Activated naive CD4-positive, alpha-beta T cell treated with anti-CD3 and anti-CD28 coated beads for 36 hours (primary cell): ENCODE data around the gene CIC. TPM values are rescaled to one million over a fixed set of nuclear protein-coding genes. Genes with fewer than 3 reads are reported as not detected.

Experiments
- CTCF ChIA-PET: fragments of 350-600 bp; sonication (Branson Sonifier 250); formaldehyde crosslinking; loops from one replicate; lab custom pipeline; 2021; ENCODE audit warnings: antibody characterized with exemption; lab: Charles Lee
- DNase-seq: peaks from one replicate; pipeline ENCODE4 v3.0.0-alpha.2; 2020
- H3K27ac Mint-ChIP-seq: one replicate; pipeline ENCODE4 v1.8.0; 2021; ENCODE audit warnings: mild to moderate bottlenecking, mixed read lengths
- H3K27me3 Mint-ChIP-seq: one replicate; pipeline ENCODE4 v1.8.0; 2021; ENCODE audit warnings: low read depth, mixed read lengths
- H3K36me3 Mint-ChIP-seq: one replicate; pipeline ENCODE4 v1.8.0; 2021; ENCODE audit warnings: low read depth, mixed read lengths
- H3K4me1 Mint-ChIP-seq: one replicate; pipeline ENCODE4 v1.8.0; 2021; ENCODE audit warnings: low read depth, mixed read lengths
- H3K4me3 Mint-ChIP-seq: one replicate; pipeline ENCODE4 v1.8.0; 2021; ENCODE audit warnings: mild to moderate bottlenecking, moderate library complexity, mixed read lengths
- H3K9me3 Mint-ChIP-seq: one replicate; pipeline ENCODE4 v1.8.0; 2021; ENCODE audit warnings: mixed read lengths
- intact Hi-C: fragments of 100-400 bp; cut with micrococcal nuclease; formaldehyde crosslinking; loops from one replicate; pipeline ENCODE4 v1.15.1; 2023
- total RNA-seq, 2 experiments: library from RNA; stranded (reverse); gene quantifications; one replicate each; pipeline ENCODE4 v1.2.3, GENCODE V29; 2021

Gene CIC
- total RNA-seq, 2 experiments from 2014 or later: 60.2 to 61.5 TPM

DNA sequence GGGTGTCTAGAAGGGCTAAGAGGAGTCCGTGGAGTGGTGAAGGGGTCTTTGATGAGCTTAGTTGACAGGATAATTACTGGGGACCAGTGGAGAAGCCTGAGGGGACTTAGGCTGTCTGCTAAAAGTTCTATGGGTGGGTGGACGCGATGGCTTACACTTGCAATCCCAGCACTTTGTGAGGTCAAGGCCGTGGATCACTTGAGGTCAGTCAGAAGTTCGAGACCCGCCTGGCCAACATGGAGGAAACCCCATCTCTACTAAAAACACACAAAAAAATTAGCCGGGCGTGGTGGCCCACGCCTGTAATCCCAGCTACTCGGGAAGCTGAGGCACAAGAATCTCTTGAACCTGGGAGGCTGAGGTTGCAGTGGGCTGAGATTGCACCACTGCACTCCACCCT lies 23.8 kb upstream of the CIC start:
- intact Hi-C loops: loop anchor here (10.0 kb wide), 1 partner anchor 360 kb away; the partner anchor contains the start of gene ARHGEF1
- H3K4me1 Mint-ChIP-seq: peaks cover 42% of the 10 kb centered on the region

DNA sequence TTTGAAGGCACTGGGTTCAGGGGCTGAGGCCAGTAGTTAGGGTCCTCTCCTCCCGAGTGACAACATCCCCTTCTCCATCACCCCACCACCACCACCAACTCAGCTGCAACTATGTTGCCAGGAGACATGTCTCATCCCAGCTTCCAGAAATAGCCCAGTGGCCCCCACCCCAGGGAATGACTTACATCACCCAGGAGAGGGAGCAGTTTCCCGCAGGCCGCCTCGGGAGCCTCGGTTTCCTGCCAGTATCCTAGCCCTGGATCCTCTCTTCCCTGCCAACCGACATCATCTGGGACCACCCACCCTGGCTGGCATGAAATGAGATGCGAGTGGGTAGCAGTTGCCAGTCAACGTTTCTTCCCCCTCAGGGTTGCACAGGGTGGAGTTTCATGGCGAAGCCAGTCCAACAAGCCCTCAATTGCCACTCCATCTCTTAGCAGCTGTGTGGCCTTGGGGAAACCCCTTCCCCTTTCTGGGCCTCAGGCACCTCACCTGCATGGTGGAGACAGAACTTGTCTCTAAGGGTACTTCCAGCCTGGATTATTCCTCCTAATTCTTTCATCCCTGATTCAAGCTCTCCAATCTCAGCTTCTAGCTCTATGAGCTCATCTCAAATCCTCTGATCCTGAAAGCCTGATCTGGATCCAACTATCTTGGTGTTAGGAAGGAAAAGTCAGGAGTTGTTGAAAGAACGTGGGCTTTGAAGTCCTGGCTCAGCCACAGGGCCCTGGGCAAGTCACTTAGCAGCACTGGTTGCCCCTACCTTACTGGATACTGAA lies 22.7 kb upstream of the CIC start:
- DNase-seq: peak; percentile 56
- CTCF ChIA-PET: interaction anchor here (0.8 to 6.0 kb wide), 6 partner anchors 33 to 123 kb away, joined by 3 to 57 read pairs (median 3); no protein-coding TSS in a partner anchor
- peaks cover 39% of the 10 kb centered on the region for H3K4me1 Mint-ChIP-seq
- peak overlapping the region; percentile 70 for H3K27ac Mint-ChIP-seq
- H3K36me3 Mint-ChIP-seq: peaks cover 10% of the 10 kb centered on the region
- no peaks in the 10 kb centered on the region for H3K9me3 Mint-ChIP-seq
- H3K4me3 Mint-ChIP-seq: no peak overlapping the region
- intact Hi-C loops: loop anchor here (10.0 kb wide), 1 partner anchor 362 kb away; the partner anchor contains the start of gene ARHGEF1
- H3K27me3 Mint-ChIP-seq: no peaks in the 10 kb centered on the region

More for the DNA sequence above, 23.8 kb upstream of the CIC start:
- Mint-ChIP-seq H3K36me3 (peaks cover 11% of the 10 kb centered on the region), H3K4me3 (peak overlapping the region; percentile 86), H3K9me3 (no peaks in the 10 kb centered on the region), H3K27ac (peak overlapping the region; percentile 99), H3K27me3 (no peaks in the 10 kb centered on the region)
- CTCF ChIA-PET: interaction anchor here (1.3 to 6.0 kb wide), 3 partner anchors 30 to 54 kb away, joined by 4 to 57 read pairs (median 4); no protein-coding TSS in a partner anchor
- no peak for DNase-seq

DNA sequence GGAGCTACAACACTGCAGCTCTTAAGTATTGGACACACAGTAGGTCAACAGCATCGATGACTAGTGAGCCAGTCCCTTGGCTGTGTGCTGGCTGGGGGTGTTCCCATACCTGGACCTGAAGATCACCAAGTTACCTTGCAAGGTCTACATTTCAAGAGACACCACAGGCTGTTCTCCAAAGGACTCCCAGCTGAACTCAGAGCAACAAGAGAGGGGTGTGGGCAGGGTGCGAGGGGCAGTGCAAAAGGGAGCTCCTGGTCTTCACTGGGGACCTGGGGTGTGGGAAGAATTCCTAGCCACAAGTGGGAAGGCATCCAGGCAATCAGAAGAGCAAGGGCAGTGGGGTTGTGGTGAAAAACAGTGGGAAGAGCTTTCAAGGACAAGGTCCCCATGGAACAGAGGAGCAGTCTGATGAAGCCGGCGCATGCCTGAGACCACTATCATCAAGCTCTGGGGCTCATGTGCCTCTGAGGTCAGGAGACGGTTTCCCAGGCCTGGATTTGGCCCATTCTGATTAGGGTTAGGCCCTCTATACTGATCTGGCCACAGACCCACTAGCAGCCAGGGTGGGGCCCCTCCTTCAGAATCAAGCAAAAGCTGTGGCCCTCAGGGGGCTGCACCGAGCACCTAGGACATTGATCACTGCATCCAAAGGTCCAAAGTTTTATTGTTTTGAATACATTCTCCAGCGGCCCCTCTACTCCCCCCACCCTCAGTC lies 22.0 kb upstream of the CIC start:
- Mint-ChIP-seq H3K27ac (peak overlapping the region; percentile 70), H3K4me3 (no peak overlapping the region), H3K4me1 (peaks cover 42% of the 10 kb centered on the region), H3K27me3 (no peaks in the 10 kb centered on the region), H3K9me3 (no peaks in the 10 kb centered on the region), H3K36me3 (peaks cover 10% of the 10 kb centered on the region)
- CTCF ChIA-PET: interaction anchor here (0.6 to 6.0 kb wide), 6 partner anchors 32 to 124 kb away, joined by 3 to 57 read pairs (median 3); no protein-coding TSS in a partner anchor
- DNase-seq: no peak
- intact Hi-C loops: loop anchor here (10.0 kb wide), 1 partner anchor 362 kb away; the partner anchor contains the start of gene ARHGEF1

DNA sequence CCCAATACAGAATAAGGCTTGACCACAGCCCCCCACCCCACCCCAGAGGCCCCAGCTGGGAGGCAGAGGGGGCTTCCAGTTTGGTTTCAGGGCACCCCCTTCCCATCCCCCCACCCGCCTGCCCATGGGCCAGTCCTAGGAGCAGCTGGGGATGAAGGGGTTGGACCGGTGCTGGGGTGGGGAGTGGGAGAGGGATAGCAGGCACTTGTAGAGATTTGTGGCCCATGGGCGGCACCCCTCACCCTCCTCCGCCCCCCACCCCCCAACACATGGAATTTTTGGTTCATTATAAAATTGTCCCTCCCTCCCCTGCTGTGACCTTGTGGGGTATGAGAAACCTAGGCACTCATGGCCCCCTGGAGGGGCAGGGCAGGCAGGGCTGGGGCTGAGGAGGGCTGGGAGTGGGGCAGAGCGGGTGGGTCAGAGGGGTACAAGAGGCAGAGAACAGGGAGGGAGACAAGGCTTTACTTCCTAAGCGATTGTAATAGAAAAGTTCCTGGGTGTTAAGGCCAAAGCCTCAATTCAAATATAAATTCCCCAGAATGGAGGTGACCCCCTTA lies 21.3 kb upstream of the CIC start:
- H3K4me1 Mint-ChIP-seq: peaks cover 48% of the 10 kb centered on the region
- intact Hi-C loops: loop anchor here (10.0 kb wide), 1 partner anchor 363 kb away; the partner anchor contains the start of gene ARHGEF1
- no peak overlapping the region for H3K4me3 Mint-ChIP-seq
- H3K36me3 Mint-ChIP-seq: peaks cover 12% of the 10 kb centered on the region
- CTCF ChIA-PET: interaction anchor here (0.6 to 6.0 kb wide), 4 partner anchors 31 to 64 kb away, joined by 3 to 57 read pairs (median 5); no protein-coding TSS in a partner anchor
- peak overlapping the region; percentile 41 for H3K27ac Mint-ChIP-seq
- no peaks in the 10 kb centered on the region for H3K27me3 Mint-ChIP-seq
- no peaks in the 10 kb centered on the region for H3K9me3 Mint-ChIP-seq
- DNase-seq: no peak

DNA sequence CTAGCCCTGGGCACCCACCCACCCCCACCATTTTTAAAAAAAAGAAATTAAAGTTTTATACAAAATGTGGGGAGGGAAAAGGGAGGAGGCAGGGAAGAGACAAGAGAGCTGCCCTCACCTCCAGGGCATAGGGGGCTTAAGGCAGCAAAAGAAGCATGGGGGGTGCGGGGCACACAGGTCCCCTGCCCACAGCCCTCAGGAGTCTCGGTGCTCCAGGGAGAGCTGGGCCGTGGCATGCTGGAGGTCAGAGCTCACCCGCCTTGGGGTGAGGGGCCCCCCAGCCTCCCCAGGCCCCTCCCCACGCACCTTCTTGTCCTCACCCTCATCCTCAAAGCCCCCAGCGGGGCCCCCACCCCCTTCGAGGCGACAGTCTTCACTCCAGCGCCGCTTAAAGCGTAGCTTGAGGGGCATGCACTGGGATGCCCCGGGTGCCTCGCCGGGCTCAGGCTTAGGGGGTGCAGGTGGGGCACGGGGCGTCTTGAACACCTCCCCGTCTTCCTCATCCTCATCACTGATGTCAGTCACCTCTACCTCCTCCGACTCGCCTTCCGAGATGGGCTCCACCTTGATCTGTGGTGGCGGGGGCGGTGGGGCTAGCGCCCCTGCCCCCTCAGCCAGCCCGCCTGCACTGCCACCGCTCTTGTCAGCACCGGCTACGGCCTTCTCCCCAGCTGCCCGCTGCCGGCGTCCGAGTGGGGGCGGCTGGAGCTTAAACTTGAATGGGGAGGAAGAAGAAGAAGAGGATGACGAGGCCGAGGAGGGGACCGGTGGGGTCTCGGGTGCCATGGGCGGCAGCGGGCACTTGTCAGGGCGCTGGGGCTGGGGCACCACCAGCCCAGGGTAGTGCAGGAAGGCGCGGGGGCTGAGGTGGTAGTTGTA lies 20.5 kb upstream of the CIC start:
- no peaks in the 10 kb centered on the region for H3K27me3 Mint-ChIP-seq
- peaks cover 51% of the 10 kb centered on the region for H3K4me1 Mint-ChIP-seq
- peaks cover 16% of the 10 kb centered on the region for H3K36me3 Mint-ChIP-seq
- no peak overlapping the region for H3K27ac Mint-ChIP-seq
- intact Hi-C loops: loop anchor here (10.0 kb wide), 1 partner anchor 364 kb away; the partner anchor contains the start of gene ARHGEF1
- CTCF ChIA-PET: interaction anchor here (1.2 kb wide), 1 partner anchor 31 kb away, joined by 4 read pairs; no protein-coding TSS in a partner anchor
- no peaks in the 10 kb centered on the region for H3K9me3 Mint-ChIP-seq
- no peak overlapping the region for H3K4me3 Mint-ChIP-seq
- DNase-seq: no peak

DNA sequence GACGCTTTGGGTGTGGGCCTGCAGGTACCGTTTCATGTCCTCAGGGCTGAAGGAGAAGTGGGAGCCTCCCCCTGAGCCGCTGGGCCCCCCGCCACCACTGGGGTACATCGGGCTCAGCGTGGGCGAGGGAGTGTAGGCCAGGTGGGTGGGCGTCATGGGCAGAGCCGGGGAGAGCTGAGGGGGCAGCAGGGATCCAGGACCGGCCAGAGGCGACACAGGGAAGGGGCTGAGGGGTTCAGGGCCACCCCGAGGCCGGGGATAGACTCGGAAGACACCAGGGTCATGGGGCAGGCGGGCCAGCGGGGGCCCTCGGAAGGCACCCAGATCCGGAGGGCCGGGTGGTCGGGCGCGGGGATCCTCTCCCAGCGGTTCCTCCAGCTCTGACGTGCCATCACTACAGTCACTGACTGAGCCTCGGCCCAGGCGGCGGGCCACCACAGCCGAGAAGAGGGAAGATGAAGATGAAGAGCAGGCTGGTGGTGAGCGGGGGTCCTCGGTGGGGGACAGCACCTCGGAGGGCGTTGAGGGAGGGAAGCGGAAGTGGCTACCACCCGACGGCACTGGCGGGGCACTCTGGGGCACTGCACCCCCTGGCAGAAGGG lies 19.8 kb upstream of the CIC start:
- DNase-seq: no peak
- intact Hi-C loops: loop anchor here (10.0 kb wide), 1 partner anchor 364 kb away; the partner anchor contains the start of gene ARHGEF1
- Mint-ChIP-seq H3K9me3 (no peaks in the 10 kb centered on the region), H3K27me3 (no peaks in the 10 kb centered on the region), H3K4me3 (no peak overlapping the region), H3K4me1 (peaks cover 51% of the 10 kb centered on the region), H3K36me3 (peaks cover 16% of the 10 kb centered on the region), H3K27ac (no peak overlapping the region)
- CTCF ChIA-PET: interaction anchor here (1.2 to 2.8 kb wide), 2 partner anchors 30 kb away, joined by 4 to 15 read pairs; no protein-coding TSS in a partner anchor

DNA sequence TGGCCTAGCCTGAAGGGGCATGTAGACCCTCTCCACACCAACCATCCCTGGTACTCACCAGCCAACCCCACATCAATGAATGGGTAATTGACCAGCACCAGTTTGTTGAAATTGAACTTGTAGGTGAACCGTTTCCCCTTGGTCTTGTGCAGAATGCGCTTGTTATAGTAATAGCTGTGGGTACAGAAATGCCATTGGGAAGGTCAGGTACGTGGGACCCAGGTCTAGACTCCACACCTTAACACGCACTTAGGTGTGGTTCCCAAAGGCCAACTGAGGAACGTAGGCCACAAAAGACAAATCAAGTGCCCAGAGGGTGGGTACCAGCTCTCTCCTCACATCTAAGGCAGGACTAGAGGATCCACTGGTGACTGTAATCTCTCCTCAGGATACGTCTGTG lies 19.3 kb upstream of the CIC start:
- peak overlapping the region; percentile 50 for H3K27ac Mint-ChIP-seq
- H3K27me3 Mint-ChIP-seq: no peaks in the 10 kb centered on the region
- DNase-seq: no peak

DNA sequence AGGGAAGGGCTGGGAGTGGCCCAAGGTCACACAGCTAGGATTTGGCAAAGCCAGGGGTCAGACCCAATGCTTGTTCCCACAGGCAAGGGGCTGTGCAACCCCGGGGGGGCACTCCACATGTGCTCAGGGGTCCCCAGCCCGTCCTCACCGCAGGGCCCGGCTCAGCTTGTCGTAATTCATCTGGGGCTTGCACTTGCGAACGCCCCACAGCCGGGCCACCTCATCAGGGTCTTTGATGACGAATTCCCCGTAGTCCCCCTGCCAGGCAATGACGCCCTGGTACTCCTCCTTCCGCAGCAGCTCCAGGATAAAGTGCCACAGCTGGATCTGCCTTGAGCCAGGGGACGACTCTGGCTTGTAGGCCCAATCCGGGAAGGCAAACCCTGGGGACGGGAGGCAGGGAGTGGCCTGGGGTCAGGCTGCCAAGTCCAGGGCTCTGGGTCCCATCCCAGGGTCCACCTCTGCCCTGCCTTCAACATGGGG lies 18.8 kb upstream of the CIC start:
- Mint-ChIP-seq H3K36me3 (peaks cover 15% of the 10 kb centered on the region), H3K4me3 (no peak overlapping the region), H3K4me1 (peaks cover 46% of the 10 kb centered on the region), H3K27ac (peak overlapping the region; percentile 81), H3K27me3 (no peaks in the 10 kb centered on the region), H3K9me3 (no peaks in the 10 kb centered on the region)
- intact Hi-C loops: no loop called here
- no peak for DNase-seq
- CTCF ChIA-PET: interaction anchor here (0.9 to 2.8 kb wide), 3 partner anchors 8 to 43 kb away, joined by 3 to 15 read pairs (median 4); no protein-coding TSS in a partner anchor

More for the DNA sequence above, 19.3 kb upstream of the CIC start:
- intact Hi-C loops: loop anchor here (10.0 kb wide), 1 partner anchor 365 kb away; the partner anchor contains the start of gene ARHGEF1
- peaks cover 51% of the 10 kb centered on the region for H3K4me1 Mint-ChIP-seq
- peaks cover 15% of the 10 kb centered on the region for H3K36me3 Mint-ChIP-seq
- H3K9me3 Mint-ChIP-seq: no peaks in the 10 kb centered on the region
- H3K4me3 Mint-ChIP-seq: no peak overlapping the region
- CTCF ChIA-PET: interaction anchor here (2.8 kb wide), 1 partner anchor 30 kb away, joined by 15 read pairs; no protein-coding TSS in a partner anchor

DNA sequence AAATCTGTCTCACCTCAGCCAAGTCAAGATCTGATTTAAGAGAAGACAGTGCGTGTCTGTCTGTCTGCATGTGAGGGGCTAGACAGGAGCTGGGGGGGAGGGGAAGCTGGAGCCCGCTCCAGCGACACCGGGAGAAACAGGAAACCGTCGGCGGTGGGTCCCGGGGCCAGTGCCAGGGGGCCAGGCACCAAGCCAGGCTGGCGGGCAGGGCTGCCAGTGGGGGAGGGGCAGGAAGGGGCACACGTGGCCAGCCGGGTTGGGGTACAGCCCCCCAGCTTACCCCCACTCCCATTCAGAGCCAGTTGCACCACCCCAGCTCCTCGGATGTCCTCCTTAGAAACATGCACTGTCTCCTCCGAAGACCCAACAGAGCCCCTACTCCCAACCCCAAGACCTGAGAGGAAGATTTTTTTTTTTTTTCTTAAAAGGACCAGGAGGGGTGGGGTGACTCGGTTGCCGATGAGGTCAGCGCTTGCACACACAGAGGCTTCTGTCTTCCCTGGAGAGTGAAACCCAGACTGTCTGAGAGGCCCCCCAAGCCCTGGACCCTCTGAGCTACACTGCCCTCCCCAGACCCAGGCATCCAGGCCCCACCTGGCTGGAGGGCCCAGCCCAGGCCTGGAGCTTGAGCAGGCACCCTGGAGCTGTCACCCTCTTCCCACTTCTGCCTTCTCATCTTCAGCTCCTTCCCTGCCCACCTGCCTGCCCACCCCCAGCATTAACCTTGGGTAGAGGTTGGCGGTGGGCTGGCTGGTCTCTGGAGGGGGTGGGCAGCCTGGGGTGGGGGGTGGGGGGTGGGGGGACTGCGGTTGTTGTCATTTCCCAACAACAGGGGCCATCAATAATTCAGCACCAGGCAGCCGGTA lies 18.2 kb upstream of the CIC start:
- H3K36me3 Mint-ChIP-seq: peaks cover 15% of the 10 kb centered on the region
- DNase-seq: peak; percentile 53
- peak overlapping the region; percentile 41 for H3K4me3 Mint-ChIP-seq
- CTCF ChIA-PET: interaction anchor here (0.9 to 2.8 kb wide), 4 partner anchors 9 to 42 kb away, joined by 3 to 15 read pairs (median 4); no protein-coding TSS in a partner anchor
- H3K4me1 Mint-ChIP-seq: peaks cover 43% of the 10 kb centered on the region
- no peaks in the 10 kb centered on the region for H3K27me3 Mint-ChIP-seq
- no peaks in the 10 kb centered on the region for H3K9me3 Mint-ChIP-seq
- peak overlapping the region; percentile 93 for H3K27ac Mint-ChIP-seq
- intact Hi-C loops: no loop called here
